Kidney (tissue), 14 donors: ENCODE results near the gene SH3GL3. TPM values are rescaled to one million over a fixed set of nuclear protein-coding genes. Genes with fewer than 3 reads are reported as not detected.

Source experiments
- DNase-seq, 5 donors: peaks; one replicate each; pipeline ENCODE4 v3.0.0-alpha.2; 2013 to 2020
- FAIRE-seq: peaks from 2 replicates; lab custom pipeline; 2012; peaks lifted over from hg19 to GRCh38; lab: Jason Lieb, UNC
- H3K27ac ChIP-seq, 2 donors: one replicate each; pipeline ENCODE4 v1.7.0; 2013; ENCODE audit warnings: low read depth in 2 of 2, low read length in 2 of 2, inconsistent platforms in 1 of 2
- H3K27me3 ChIP-seq: one replicate; pipeline ENCODE4 v1.7.1; 2013; ENCODE audit warnings: low read length, inconsistent platforms; ENCODE audit not compliant: control insufficient read depth, insufficient read depth
- H3K36me3 ChIP-seq, 3 donors: one replicate each; pipeline versions ENCODE4 v1.7.0 to v1.7.1; 2013; ENCODE audit warnings: low read length in 3 of 3, control low read depth in 1 of 3, inconsistent platforms in 1 of 3; ENCODE audit not compliant: insufficient read depth in 3 of 3, control insufficient read depth in 2 of 3
- H3K4me1 ChIP-seq, 3 donors: one replicate each; pipeline versions ENCODE4 v1.7.0 to v1.7.1; 2013; ENCODE audit warnings: low read length in 3 of 3, inconsistent platforms in 1 of 3, low read depth in 1 of 3; ENCODE audit not compliant: control insufficient read depth in 2 of 3, insufficient read depth in 2 of 3
- H3K4me3 ChIP-seq, 3 donors: one replicate each; pipeline versions ENCODE4 v1.7.0 to v1.8.1; 2013; ENCODE audit warnings: low read length in 3 of 3, control low read depth in 1 of 3, inconsistent platforms in 1 of 3
- H3K9ac ChIP-seq, 3 donors: one replicate each; pipeline versions ENCODE4 v1.7.0 to v1.7.1; 2013; ENCODE audit warnings: low read length in 3 of 3, control low read depth in 1 of 3, inconsistent platforms in 1 of 3
- H3K9me3 ChIP-seq, 3 donors: one replicate each; pipeline versions ENCODE4 v1.7.0 to v1.7.1; 2013; ENCODE audit warnings: low read length in 3 of 3, control low read depth in 1 of 3, inconsistent platforms in 1 of 3; ENCODE audit not compliant: control insufficient read depth in 2 of 3, insufficient read depth in 1 of 3
- CTCF ChIP-seq: IDR thresholded peaks from 3 replicates; pipeline ENCODE4 v1.5.1; 2012; ENCODE audit warnings: mild to moderate bottlenecking, moderate library complexity, borderline replicate concordance; ENCODE audit not compliant: insufficient read depth; ENCODE audit errors: extremely low read depth
- intact Hi-C: fragments of 100-400 bp; cut with DNase I; formaldehyde crosslinking; loops from one replicate; pipeline ENCODE4 v1.11.1; 2022
- polyA plus RNA-seq: library from polyadenylated mRNA; stranded (reverse); fragments of 350-450 nt; fragmentation: Illumina TruSeq; extraction: RNeasy Lipid Tissue Mini Kit (QIAGEN cat#74804); gene quantifications from one replicate; pipeline ENCODE4 v1.2.3, GENCODE V29; 2014; ENCODE audit warnings: low read depth, low replicate concordance; ENCODE audit not compliant: insufficient read depth
- total RNA-seq: library from RNA; stranded (reverse); fragmentation: NEBNext Ultra II Directional; extraction: Animal tissue kit (Norgen Biotek cat#: 25700); gene quantifications from one replicate; pipeline ENCODE4 v1.2.1, GENCODE V29; 2021
- donor health status: control.
- donor health status: control.
- donor health status: control.
- donor health status: control.
- donor health status: control.
- donor health status: DM: yes; HTN: yes; CAD: no.
- donor health status: Normal renal cell carcinoma (clear cell type).

SH3GL3 gene
- total and polyA plus RNA-seq, 2 donors from 2014 or later = 0.47 TPM; not detected in 1

- Histone ChIP-seq H3K27me3 (no peaks in the 10 kb centered on the region), H3K9me3 (no peaks in the 10 kb centered on the region), H3K4me1 (no peaks in the 10 kb centered on the region), H3K4me3 (no peak overlapping the region), H3K9ac (no peak overlapping the region), H3K27ac (no peak overlapping the region), H3K36me3 (no peaks in the 10 kb centered on the region)
- no peak for FAIRE-seq
- no peak for TF ChIP-seq CTCF
- no peak for DNase-seq
- intact Hi-C loops = no loop called here
These were observed 15.9 kb downstream of the SH3GL3 start for GRCh38 chr15:83462953-83463433.

GRCh38 chr15:83470887-83471286 is 23.7 kb downstream of the SH3GL3 start:
- Histone ChIP-seq H3K9me3 (peaks cover 0 to 3% (median 0%) of the 10 kb centered on the region in 3 donors), H3K9ac (no peak overlapping the region), H3K4me1 (no peaks in the 10 kb centered on the region), H3K27ac (no peak overlapping the region), H3K36me3 (no peaks in the 10 kb centered on the region), H3K27me3 (no peaks in the 10 kb centered on the region), H3K4me3 (no peak overlapping the region)
- intact Hi-C loops = no loop called here
- no peak for FAIRE-seq
- DNase-seq = no peak
- TF ChIP-seq CTCF = no peak

- H3K9me3 ChIP-seq = peaks cover 0 to 3% (median 0%) of the 10 kb centered on the region in 3 donors
- no peak overlapping the region for H3K27ac ChIP-seq
- H3K27me3 ChIP-seq = no peaks in the 10 kb centered on the region
- no peaks in the 10 kb centered on the region for H3K4me1 ChIP-seq
- no peak for TF ChIP-seq CTCF
- H3K4me3 ChIP-seq = no peak overlapping the region
- no peak for FAIRE-seq
- DNase-seq = no peak
- no peaks in the 10 kb centered on the region for H3K36me3 ChIP-seq
- intact Hi-C loops = no loop called here
- H3K9ac ChIP-seq = no peak overlapping the region
These were observed 24.2 kb downstream of the SH3GL3 start for GRCh38 chr15:83471307-83471866.

- H3K9me3 ChIP-seq = peaks cover 0 to 3% (median 0%) of the 10 kb centered on the region in 3 donors
These were observed 25.0 kb downstream of the SH3GL3 start for GRCh38 chr15:83472151-83472550.

More at GRCh38 chr15:83472151-83472550, 25.0 kb downstream of the SH3GL3 start:
- H3K36me3 ChIP-seq = no peaks in the 10 kb centered on the region
- no peak for DNase-seq
- no peaks in the 10 kb centered on the region for H3K27me3 ChIP-seq
- intact Hi-C loops = no loop called here
- H3K9ac ChIP-seq = no peak overlapping the region
- TF ChIP-seq CTCF = no peak
- H3K27ac ChIP-seq = no peak overlapping the region
- H3K4me1 ChIP-seq = no peaks in the 10 kb centered on the region
- FAIRE-seq = no peak
- H3K4me3 ChIP-seq = no peak overlapping the region
